WTC11 (cell line): ENCODE data around the gene TMEM8B. TPM values are rescaled to one million over a fixed set of nuclear protein-coding genes. Genes with fewer than 3 reads are reported as not detected.

ENCODE experiments used
- ATAC-seq: fragments of 200-7000 bp; cut with Tn5 transposase; 2 replicates; pipeline ENCODE4 v1.10.0; 2021; ENCODE audit warnings: mild to moderate bottlenecking, moderate library complexity
- CTCF ChIA-PET: fragments of 300-600 bp; sonication (Branson Sonifier 250); formaldehyde crosslinking; loops from one replicate; lab custom pipeline; 2021; ENCODE audit warnings: antibody characterized with exemption; lab: Charles Lee
- POLR2A ChIA-PET: fragments of 350-600 bp; sonication (Branson Sonifier 250); formaldehyde crosslinking; loops from one replicate; lab custom pipeline; 2021; ENCODE audit warnings: antibody characterized with exemption; lab: Charles Lee
- DNase-seq: peaks from one replicate; pipeline ENCODE4 v3.0.0; 2021; ENCODE audit warnings: low spot score
- H3K27ac Mint-ChIP-seq: 2 replicates; pipeline ENCODE4 v1.8.0; 2021; ENCODE audit warnings: mixed read lengths
- H3K27me3 Mint-ChIP-seq: 2 replicates; pipeline ENCODE4 v1.8.0; 2021; ENCODE audit warnings: low read depth, mild to moderate bottlenecking, moderate library complexity, mixed read lengths
- H3K36me3 Mint-ChIP-seq: 2 replicates; pipeline ENCODE4 v1.8.0; 2021; ENCODE audit warnings: mixed read lengths
- H3K4me1 Mint-ChIP-seq: 2 replicates; pipeline ENCODE4 v1.8.0; 2022; ENCODE audit warnings: mixed read lengths
- H3K4me3 Mint-ChIP-seq: 2 replicates; pipeline ENCODE4 v1.8.0; 2021; ENCODE audit warnings: mild to moderate bottlenecking, moderate library complexity, mixed read lengths
- H3K9me3 Mint-ChIP-seq: 2 replicates; pipeline ENCODE4 v1.8.0; 2021; ENCODE audit warnings: mixed read lengths
- CTCF ChIP-seq: fragments of 200-600 bp; IDR thresholded peaks from 2 replicates; pipeline ENCODE4 v1.8.0; 2022; ENCODE audit warnings: antibody characterized with exemption
- FOXK1 ChIP-seq: sonication (generic); formaldehyde crosslinking; IDR thresholded peaks from 2 replicates; pipeline ENCODE4 v1.8.0; 2022; ENCODE audit warnings: mild to moderate bottlenecking, moderate library complexity, missing genetic modification reagents
- GRHL2 ChIP-seq: fragments of 250-450 bp; sonication (Bioruptor Pico); IDR thresholded peaks from 2 replicates; pipeline ENCODE4 v1.8.0; 2022; ENCODE audit warnings: mild to moderate bottlenecking, moderate library complexity; ENCODE audit not compliant: insufficient replicate concordance, severe bottlenecking
- NR3C1 ChIP-seq: sonication (generic); formaldehyde crosslinking; conservative IDR thresholded peaks from 2 replicates; pipeline ENCODE4 v1.8.1; 2023; ENCODE audit warnings: low read depth, mild to moderate bottlenecking, missing genetic modification reagents
- PRRX2 ChIP-seq: fragments of 250-450 bp; sonication (Bioruptor Pico); IDR thresholded peaks from 2 replicates; pipeline ENCODE4 v1.8.0; 2021; ENCODE audit warnings: mild to moderate bottlenecking
- SMAD3 ChIP-seq: sonication (generic); formaldehyde crosslinking; IDR thresholded peaks from 2 replicates; pipeline ENCODE4 v1.8.0; 2022; ENCODE audit warnings: missing genetic modification reagents, mild to moderate bottlenecking, borderline replicate concordance
- TCF7 ChIP-seq: sonication (generic); formaldehyde crosslinking; IDR thresholded peaks from 2 replicates; pipeline ENCODE4 v1.8.0; 2022; ENCODE audit warnings: mild to moderate bottlenecking, low read depth, missing genetic modification reagents, moderate library complexity
- ZNF671 ChIP-seq: fragments of 250-450 bp; sonication (Bioruptor Pico); IDR thresholded peaks from 2 replicates; pipeline ENCODE4 v1.8.0; 2021; ENCODE audit warnings: mild to moderate bottlenecking
- ZSCAN18 ChIP-seq: fragments of 250-450 bp; sonication (Bioruptor Pico); IDR thresholded peaks from 2 replicates; pipeline ENCODE4 v2.1.2; 2022; ENCODE audit warnings: mild to moderate bottlenecking, moderate library complexity
- total RNA-seq: library from RNA; stranded (reverse); gene quantifications from 3 replicates; pipeline ENCODE4 v1.2.3, GENCODE V29; 2021
- TF ChIP-seq, protein P1 (sequence below): sonication (generic); formaldehyde crosslinking; IDR thresholded peaks from 2 replicates; pipeline ENCODE4 v1.8.1; 2023; ENCODE audit warnings: mild to moderate bottlenecking, missing genetic modification reagents, moderate library complexity
- TF ChIP-seq, protein P2 (sequence below): sonication (generic); formaldehyde crosslinking; IDR thresholded peaks from 2 replicates; pipeline ENCODE4 v1.8.1; 2022; ENCODE audit warnings: missing genetic modification reagents, borderline replicate concordance
- TF ChIP-seq, protein P3 (sequence below): sonication (generic); formaldehyde crosslinking; IDR thresholded peaks from 2 replicates; pipeline ENCODE4 v1.8.0; 2022; ENCODE audit warnings: mild to moderate bottlenecking, missing genetic modification reagents
- TF ChIP-seq, protein P4 (sequence below): sonication (generic); formaldehyde crosslinking; IDR thresholded peaks from 2 replicates; pipeline ENCODE4 v1.8.0; 2022; ENCODE audit warnings: mild to moderate bottlenecking, missing genetic modification reagents
- TF ChIP-seq, protein P5 (sequence below): sonication (generic); formaldehyde crosslinking; IDR thresholded peaks from 2 replicates; pipeline ENCODE4 v1.8.0; 2023; ENCODE audit warnings: missing genetic modification reagents

TMEM8B gene
- total RNA-seq, 1 experiment from 2014 or later: 9.5 TPM

- TF ChIP-seq ZNF671 (CRISPR knock-in tag) (no peak), ZSCAN18 (no peak), TCF7 (no peak), FOXK1 (CRISPR knock-in tag) (no peak)
- TF ChIP-seq, protein P1, sequence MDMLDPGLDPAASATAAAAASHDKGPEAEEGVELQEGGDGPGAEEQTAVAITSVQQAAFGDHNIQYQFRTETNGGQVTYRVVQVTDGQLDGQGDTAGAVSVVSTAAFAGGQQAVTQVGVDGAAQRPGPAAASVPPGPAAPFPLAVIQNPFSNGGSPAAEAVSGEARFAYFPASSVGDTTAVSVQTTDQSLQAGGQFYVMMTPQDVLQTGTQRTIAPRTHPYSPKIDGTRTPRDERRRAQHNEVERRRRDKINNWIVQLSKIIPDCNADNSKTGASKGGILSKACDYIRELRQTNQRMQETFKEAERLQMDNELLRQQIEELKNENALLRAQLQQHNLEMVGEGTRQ (CRISPR knock-in tag): no peak
- TF ChIP-seq, protein P2, sequence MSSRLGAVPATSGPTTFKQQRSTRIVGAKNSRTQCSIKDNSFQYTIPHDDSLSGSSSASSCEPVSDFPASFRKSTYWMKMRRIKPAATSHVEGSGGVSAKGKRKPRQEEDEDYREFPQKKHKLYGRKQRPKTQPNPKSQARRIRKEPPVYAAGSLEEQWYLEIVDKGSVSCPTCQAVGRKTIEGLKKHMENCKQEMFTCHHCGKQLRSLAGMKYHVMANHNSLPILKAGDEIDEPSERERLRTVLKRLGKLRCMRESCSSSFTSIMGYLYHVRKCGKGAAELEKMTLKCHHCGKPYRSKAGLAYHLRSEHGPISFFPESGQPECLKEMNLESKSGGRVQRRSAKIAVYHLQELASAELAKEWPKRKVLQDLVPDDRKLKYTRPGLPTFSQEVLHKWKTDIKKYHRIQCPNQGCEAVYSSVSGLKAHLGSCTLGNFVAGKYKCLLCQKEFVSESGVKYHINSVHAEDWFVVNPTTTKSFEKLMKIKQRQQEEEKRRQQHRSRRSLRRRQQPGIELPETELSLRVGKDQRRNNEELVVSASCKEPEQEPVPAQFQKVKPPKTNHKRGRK (CRISPR knock-in tag): no peak
- TF ChIP-seq, protein P3, sequence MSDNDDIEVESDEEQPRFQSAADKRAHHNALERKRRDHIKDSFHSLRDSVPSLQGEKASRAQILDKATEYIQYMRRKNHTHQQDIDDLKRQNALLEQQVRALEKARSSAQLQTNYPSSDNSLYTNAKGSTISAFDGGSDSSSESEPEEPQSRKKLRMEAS (CRISPR knock-in tag): no peak
- TF ChIP-seq, protein P4, sequence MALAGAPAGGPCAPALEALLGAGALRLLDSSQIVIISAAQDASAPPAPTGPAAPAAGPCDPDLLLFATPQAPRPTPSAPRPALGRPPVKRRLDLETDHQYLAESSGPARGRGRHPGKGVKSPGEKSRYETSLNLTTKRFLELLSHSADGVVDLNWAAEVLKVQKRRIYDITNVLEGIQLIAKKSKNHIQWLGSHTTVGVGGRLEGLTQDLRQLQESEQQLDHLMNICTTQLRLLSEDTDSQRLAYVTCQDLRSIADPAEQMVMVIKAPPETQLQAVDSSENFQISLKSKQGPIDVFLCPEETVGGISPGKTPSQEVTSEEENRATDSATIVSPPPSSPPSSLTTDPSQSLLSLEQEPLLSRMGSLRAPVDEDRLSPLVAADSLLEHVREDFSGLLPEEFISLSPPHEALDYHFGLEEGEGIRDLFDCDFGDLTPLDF (CRISPR knock-in tag): no peak
Observed at GRCh38 chr9:35847792-35848572, 19.0 kb downstream of the TMEM8B start (continued).

GRCh38 chr9:35852267-35852815 is 23.3 kb downstream of the TMEM8B start:
- DNase-seq: no peak
- no peak for ATAC-seq
- H3K4me1 Mint-ChIP-seq: no peaks in the 10 kb centered on the region
- ChIA-PET POLR2A (no interaction called here), CTCF (interaction anchor here (2.4 kb wide), 1 partner anchor 62 kb away, joined by 7 read pairs; no protein-coding TSS in a partner anchor)
- H3K36me3 Mint-ChIP-seq: peaks cover 3% of the 10 kb centered on the region; the same call in 1 of the 2 replicates
- H3K27ac Mint-ChIP-seq: no peak overlapping the region
- peaks cover 30% of the 10 kb centered on the region for H3K27me3 Mint-ChIP-seq
- H3K4me3 Mint-ChIP-seq: no peak overlapping the region
- TF ChIP-seq, protein P5, sequence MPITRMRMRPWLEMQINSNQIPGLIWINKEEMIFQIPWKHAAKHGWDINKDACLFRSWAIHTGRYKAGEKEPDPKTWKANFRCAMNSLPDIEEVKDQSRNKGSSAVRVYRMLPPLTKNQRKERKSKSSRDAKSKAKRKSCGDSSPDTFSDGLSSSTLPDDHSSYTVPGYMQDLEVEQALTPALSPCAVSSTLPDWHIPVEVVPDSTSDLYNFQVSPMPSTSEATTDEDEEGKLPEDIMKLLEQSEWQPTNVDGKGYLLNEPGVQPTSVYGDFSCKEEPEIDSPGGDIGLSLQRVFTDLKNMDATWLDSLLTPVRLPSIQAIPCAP (CRISPR knock-in tag): no peak
- TF ChIP-seq PRRX2 (CRISPR knock-in tag) (no peak), GRHL2 (no peak), CTCF (no peak), SMAD3 (CRISPR knock-in tag) (no peak), NR3C1 (CRISPR knock-in tag) (no peak)
- H3K9me3 Mint-ChIP-seq: no peaks in the 10 kb centered on the region
